Measurements from ENCODE around the gene NCOA1.

NCOA1 gene

GRCh38 chr2:24471662-24472061 lies 19.4 kb upstream of the NCOA1 start:
- no peaks in the 10 kb centered on the region for H3K27me3 ChIP-seq (ENCODE audit: insufficient read depth, poor library complexity, severe bottlenecking)
- TF ChIP-seq POLR2AphosphoS5 (IDR thresholded peaks at IDR 0.05; ENCODE audit: low read depth), result no peak
- H3K4me3 ChIP-seq (replicated peaks; ENCODE audit: insufficient read depth, low read length), result no peak overlapping the region
- DNase-seq (ENCODE audit: low read depth in 1 of 2, low spot score in 1 of 2), result no peak
- no peak overlapping the region for H3K27ac ChIP-seq (replicated peaks)

GRCh38 chr2:24472416-24472815 lies 18.6 kb upstream of the NCOA1 start:
- H3K27me3 ChIP-seq (ENCODE audit: insufficient read depth, poor library complexity, severe bottlenecking), result no peaks in the 10 kb centered on the region
- no peak overlapping the region for H3K27ac ChIP-seq (replicated peaks)
- DNase-seq (ENCODE audit: low read depth in 1 of 2, low spot score in 1 of 2), result no peak
- TF ChIP-seq GABPA (IDR thresholded peaks at IDR 0.05; ENCODE audit: low read depth), result no peak
- TF ChIP-seq REST (IDR thresholded peaks at IDR 0.05; ENCODE audit: insufficient replicate concordance, low read depth), result no peak
- no peak for TF ChIP-seq SPI1 (IDR thresholded peaks at IDR 0.05; ENCODE audit: borderline replicate concordance, low read depth)
- no peak for TF ChIP-seq CTCF (IDR thresholded peaks at IDR 0.05; ENCODE audit: insufficient read depth, low read length)
- TF ChIP-seq POLR2AphosphoS5 (IDR thresholded peaks at IDR 0.05; ENCODE audit: low read depth), result no peak
- H3K4me3 ChIP-seq (replicated peaks; ENCODE audit: insufficient read depth, low read length), result no peak overlapping the region

GRCh38 chr2:24473626-24474025 lies 17.4 kb upstream of the NCOA1 start:
- Histone ChIP-seq H3K4me3 (replicated peaks; ENCODE audit: insufficient read depth, low read length) (no peak overlapping the region), H3K27ac (replicated peaks) (no peak overlapping the region), H3K27me3 (ENCODE audit: insufficient read depth, poor library complexity, severe bottlenecking) (no peaks in the 10 kb centered on the region)
- TF ChIP-seq REST (IDR thresholded peaks at IDR 0.05; ENCODE audit: insufficient replicate concordance, low read depth), result no peak
- no peak for TF ChIP-seq GABPA (IDR thresholded peaks at IDR 0.05; ENCODE audit: low read depth)
- TF ChIP-seq CTCF (IDR thresholded peaks at IDR 0.05; ENCODE audit: insufficient read depth, low read length), result no peak
- no peak for TF ChIP-seq SPI1 (IDR thresholded peaks at IDR 0.05; ENCODE audit: borderline replicate concordance, low read depth)
- no peak for TF ChIP-seq POLR2AphosphoS5 (IDR thresholded peaks at IDR 0.05; ENCODE audit: low read depth)
- no peak for DNase-seq (ENCODE audit: low read depth in 1 of 2, low spot score in 1 of 2)

GRCh38 chr2:24474053-24474452 lies 17.0 kb upstream of the NCOA1 start:
- Histone ChIP-seq H3K27ac (replicated peaks) (no peak overlapping the region), H3K4me3 (replicated peaks; ENCODE audit: insufficient read depth, low read length) (no peak overlapping the region), H3K27me3 (ENCODE audit: insufficient read depth, poor library complexity, severe bottlenecking) (no peaks in the 10 kb centered on the region)
- no peak for DNase-seq (ENCODE audit: low read depth in 1 of 2, low spot score in 1 of 2)
- TF ChIP-seq SPI1 (IDR thresholded peaks at IDR 0.05; ENCODE audit: borderline replicate concordance, low read depth) (no peak), POLR2AphosphoS5 (IDR thresholded peaks at IDR 0.05; ENCODE audit: low read depth) (no peak), REST (IDR thresholded peaks at IDR 0.05; ENCODE audit: insufficient replicate concordance, low read depth) (no peak), CTCF (IDR thresholded peaks at IDR 0.05; ENCODE audit: insufficient read depth, low read length) (no peak), GABPA (IDR thresholded peaks at IDR 0.05; ENCODE audit: low read depth) (no peak)

Data from HL-60 (cell line).